Measurements from ENCODE around the gene AOAH.

GRCh38 chr7:36671432-36671829 is 52.9 kb downstream of the AOAH start:
- TF ChIP-seq FOS (IDR thresholded peaks at IDR 0.05; ENCODE audit: borderline replicate concordance, insufficient read depth, low read length), result no peak
- TF ChIP-seq GATA2 (IDR thresholded peaks at IDR 0.05; ENCODE audit: insufficient read depth, insufficient read length, low read depth, low read length), result no peak
- TF ChIP-seq CTCF (IDR thresholded peaks at IDR 0.05; ENCODE audit: extremely low read depth in 1 of 2, insufficient read depth in 1 of 2, low read depth in 1 of 2, low read length in 2 of 2), result no peak
- no peak for TF ChIP-seq POLR2A (IDR thresholded peaks at IDR 0.05; ENCODE audit: low read depth, low read length)
- no peak for TF ChIP-seq EZH2 (IDR thresholded peaks at IDR 0.05; ENCODE audit: borderline replicate concordance, low read depth, low read length, severe bottlenecking)

Data from endothelial cell of umbilical vein (primary cell).